Neuronal stem cell (in vitro differentiated cells): ENCODE data around the gene RCVRN. TPM values are rescaled to one million over a fixed set of nuclear protein-coding genes. Genes with fewer than 3 reads are reported as not detected.

Source experiments
- DNase-seq: peaks from one replicate; pipeline ENCODE4 v3.0.0-alpha.2; 2013; ENCODE audit warnings: low spot score
- H2AFZ ChIP-seq: one replicate; pipeline ENCODE4 v1.6.1; 2013; ENCODE audit warnings: mild to moderate bottlenecking, low read length, inconsistent platforms
- H2AK5ac ChIP-seq: 2 replicates; pipeline ENCODE4 v1.6.1; 2013; ENCODE audit warnings: low read depth, mild to moderate bottlenecking, inconsistent platforms, low read length, moderate library complexity, mixed read lengths
- H2BK120ac ChIP-seq: 2 replicates; pipeline ENCODE4 v1.6.1; 2013; ENCODE audit warnings: low read depth, mild to moderate bottlenecking, inconsistent platforms, low read length, moderate library complexity, mixed read lengths
- H2BK12ac ChIP-seq: one replicate; pipeline ENCODE4 v1.6.1; 2013; ENCODE audit warnings: low read length, inconsistent platforms
- H2BK15ac ChIP-seq: 2 replicates; pipeline ENCODE4 v1.6.1; 2013; ENCODE audit warnings: mild to moderate bottlenecking, low read length, inconsistent platforms, mixed read lengths
- H2BK5ac ChIP-seq: one replicate; pipeline ENCODE4 v1.6.1; 2013; ENCODE audit warnings: inconsistent platforms, mild to moderate bottlenecking, low read length, moderate library complexity
- H3K14ac ChIP-seq: one replicate; pipeline ENCODE4 v1.6.1; 2013; ENCODE audit warnings: low read length, inconsistent platforms
- H3K18ac ChIP-seq: 2 replicates; pipeline ENCODE4 v1.6.1; 2013; ENCODE audit warnings: low read length, inconsistent platforms
- H3K23ac ChIP-seq: 2 replicates; pipeline ENCODE4 v1.6.1; 2013; ENCODE audit warnings: low read depth, mild to moderate bottlenecking, mixed read lengths, low read length, inconsistent platforms; ENCODE audit not compliant: poor library complexity
- H3K27ac ChIP-seq: replicated peaks from 3 replicates; pipeline ENCODE4 v1.5.1; 2013; ENCODE audit warnings: low read length, inconsistent platforms
- H3K27me3 ChIP-seq, 3 experiments: 2 replicates each; pipeline ENCODE4 v1.6.1; 2013; ENCODE audit warnings: low read length in 3 of 3, mild to moderate bottlenecking in 2 of 3, inconsistent platforms in 1 of 3, low read depth in 1 of 3, mixed read lengths in 1 of 3, moderate library complexity in 1 of 3; ENCODE audit not compliant: control insufficient read depth in 3 of 3, insufficient read depth in 3 of 3
- H3K36me3 ChIP-seq, 2 donors: replicated peaks in 1 of 2; 2 replicates each; pipeline ENCODE4 v1.6.1; 2013; ENCODE audit warnings: low read length in 2 of 2; ENCODE audit not compliant: control insufficient read depth in 2 of 2, insufficient read depth in 2 of 2
- H3K4ac ChIP-seq: 2 replicates; pipeline ENCODE4 v1.6.1; 2013; ENCODE audit warnings: inconsistent platforms, mild to moderate bottlenecking, low read length, moderate library complexity
- H3K4me1 ChIP-seq, 2 donors: 1 replicate in 1 of 2; 2 replicates in 1 of 2; pipeline ENCODE4 v1.6.1; 2013; ENCODE audit warnings: low read length in 2 of 2, low read depth in 1 of 2; ENCODE audit not compliant: control insufficient read depth in 2 of 2, insufficient read depth in 1 of 2
- H3K4me2 ChIP-seq: one replicate; pipeline ENCODE4 v1.6.1; 2013; ENCODE audit warnings: mild to moderate bottlenecking, low read length, inconsistent platforms; ENCODE audit not compliant: insufficient read depth, poor library complexity, severe bottlenecking
- H3K4me3 ChIP-seq, 2 donors: 2 replicates each; pipeline ENCODE4 v1.5.1; 2013; ENCODE audit warnings: low read length in 2 of 2, mild to moderate bottlenecking in 2 of 2, inconsistent platforms in 1 of 2, moderate library complexity in 1 of 2
- H3K79me1 ChIP-seq: one replicate; pipeline ENCODE4 v1.6.1; 2013; ENCODE audit warnings: low read depth, mild to moderate bottlenecking, inconsistent platforms, low read length, moderate library complexity
- H3K9ac ChIP-seq: one replicate; pipeline ENCODE4 v1.6.1; 2013; ENCODE audit warnings: mild to moderate bottlenecking, low read depth, low read length, inconsistent platforms; ENCODE audit not compliant: poor library complexity
- H3K9me3 ChIP-seq, 2 donors: replicated peaks in 1 of 2; 2 replicates each; pipeline versions ENCODE3 to v1.6.1; 2013; ENCODE audit warnings: low read length in 2 of 2, mild to moderate bottlenecking in 2 of 2, inconsistent platforms in 1 of 2, low read depth in 1 of 2, mixed read lengths in 1 of 2, moderate library complexity in 1 of 2; ENCODE audit not compliant: control insufficient read depth in 2 of 2, insufficient read depth in 1 of 2
- H4K8ac ChIP-seq: one replicate; pipeline ENCODE4 v1.6.1; 2013; ENCODE audit warnings: low read depth, mild to moderate bottlenecking, inconsistent platforms, low read length, moderate library complexity
- H4K91ac ChIP-seq: one replicate; pipeline ENCODE4 v1.6.1; 2013; ENCODE audit warnings: low read length, low read depth, mild to moderate bottlenecking, inconsistent platforms; ENCODE audit not compliant: poor library complexity
- WGBS, 2 donors: extraction: QIAGEN DNeasy Blood & Tissue Kit; methylation state at CpG; one replicate each; pipeline ENCODE4 v1.1.7; 2013; ENCODE audit warnings: missing lambda C conversion rate in 2 of 2, mixed read lengths in 1 of 2; ENCODE audit not compliant: insufficient read length in 2 of 2, insufficient replicate concordance in 1 of 2; ENCODE audit errors: extremely low coverage in 2 of 2; 5-methylcytosine and 5-hydroxymethylcytosine counted together
- polyA plus RNA-seq, 2 experiments: library from polyadenylated mRNA; stranded (reverse); fragments of 200-250 nt; gene quantifications; one replicate each; pipeline ENCODE4 v1.2.3, GENCODE V29; 2013

RCVRN gene
- 0.10 TPM for polyA plus RNA-seq (2013, experiment 1 of 2)
- polyA plus RNA-seq (2013, experiment 2 of 2) = 0.10 TPM

GRCh38 chr17:9905078-9905415, at the start of gene RCVRN:
Gene RCVRN, minus strand, starts transcription at chr17:9905271. Its CDS starts 91 bp downstream, at chr17:9905180.
- Histone ChIP-seq H2BK5ac (no peak within 1 kb of the TSS), H2BK12ac (no peak within 1 kb of the TSS), H3K9me3 (peaks cover 0 to 2% of the 10 kb centered on the region in 2 donors), H3K14ac (peak within 1 kb of the TSS; percentile 4), H3K27me3 (no peaks in the 10 kb centered on the region), H2BK15ac (peak within 1 kb of the TSS; percentile 45), H3K4me3 (no peak within 1 kb of the TSS), H4K91ac (no peak within 1 kb of the TSS), H2AK5ac (peak within 1 kb of the TSS; percentile 66), H3K4ac (no peak within 1 kb of the TSS), H3K36me3 (no peaks in the 10 kb centered on the region), H3K18ac (peak within 1 kb of the TSS; percentile 48), H3K79me1 (no peaks in the 10 kb centered on the region), H3K9ac (no peak within 1 kb of the TSS), H3K27ac (no peak within 1 kb of the TSS), H3K4me1 (peaks cover 0 to 20% of the 10 kb centered on the region in 2 donors), H4K8ac (no peak within 1 kb of the TSS), H2AFZ (no peak within 1 kb of the TSS), H3K4me2 (no peak within 1 kb of the TSS), H2BK120ac (peak within 1 kb of the TSS; percentile 5), H3K23ac (peak within 1 kb of the TSS; percentile 29)
- no CpG with 5 or more reads among the region's 11 CpGs for whole genome bisulfite sequencing, 2 donors
- DNase-seq = no peak

GRCh38 chr17:9953492-9953891, 48.4 kb upstream of the RCVRN start:
- Histone ChIP-seq H3K23ac (no peak overlapping the region), H3K18ac (no peak overlapping the region), H3K9me3 (no peaks in the 10 kb centered on the region)

GRCh38 chr17:9951803-9952202, 46.7 kb upstream of the RCVRN start:
- H3K4ac ChIP-seq = no peak overlapping the region
- H2AK5ac ChIP-seq = peak overlapping the region; percentile 24
- no peaks in the 10 kb centered on the region for H3K9me3 ChIP-seq
- no peak overlapping the region for H3K27ac ChIP-seq
- no peak overlapping the region for H2BK120ac ChIP-seq
- H3K4me3 ChIP-seq = no peak overlapping the region
- H3K27me3 ChIP-seq = no peaks in the 10 kb centered on the region
- H2BK15ac ChIP-seq = no peak overlapping the region
- H3K36me3 ChIP-seq = no peaks in the 10 kb centered on the region
- H3K4me1 ChIP-seq = peaks cover 0 to 2% of the 10 kb centered on the region in 2 donors
- no peak overlapping the region for H4K8ac ChIP-seq
- H3K18ac ChIP-seq = no peak overlapping the region
- peak overlapping the region; percentile 30 for H3K9ac ChIP-seq
- H2BK5ac ChIP-seq = peak overlapping the region; percentile 35
- no CpG with 5 or more reads among the region's 5 CpGs for WGBS, 2 donors
- H3K23ac ChIP-seq = no peak overlapping the region
- H3K79me1 ChIP-seq = no peaks in the 10 kb centered on the region
- no peak overlapping the region for H3K14ac ChIP-seq
- no peak overlapping the region for H3K4me2 ChIP-seq
- no peak for DNase-seq
- no peak overlapping the region for H2AFZ ChIP-seq
- no peak overlapping the region for H4K91ac ChIP-seq
- H2BK12ac ChIP-seq = no peak overlapping the region

More at GRCh38 chr17:9953492-9953891, 48.4 kb upstream of the RCVRN start:
- H3K27ac ChIP-seq = no peak overlapping the region
- peaks cover 0 to 4% of the 10 kb centered on the region in 2 donors for H3K4me1 ChIP-seq
- H2AFZ ChIP-seq = no peak overlapping the region
- no CpG with 5 or more reads among the region's 10 CpGs for WGBS, 2 donors
- no peak overlapping the region for H4K8ac ChIP-seq
- no peaks in the 10 kb centered on the region for H3K79me1 ChIP-seq
- no peak overlapping the region for H4K91ac ChIP-seq
- no peak overlapping the region for H2AK5ac ChIP-seq
- H2BK5ac ChIP-seq = no peak overlapping the region
- H2BK15ac ChIP-seq = no peak overlapping the region
- H3K36me3 ChIP-seq = no peaks in the 10 kb centered on the region
- peaks cover 0 to 5% (median 0%) of the 10 kb centered on the region in 3 experiments for H3K27me3 ChIP-seq
- H2BK120ac ChIP-seq = no peak overlapping the region
- H3K14ac ChIP-seq = no peak overlapping the region
- DNase-seq = no peak
- no peak overlapping the region for H3K4me2 ChIP-seq
- H3K9ac ChIP-seq = no peak overlapping the region
- H2BK12ac ChIP-seq = no peak overlapping the region
- H3K4me3 ChIP-seq = no peak overlapping the region
- H3K4ac ChIP-seq = no peak overlapping the region

DNA sequence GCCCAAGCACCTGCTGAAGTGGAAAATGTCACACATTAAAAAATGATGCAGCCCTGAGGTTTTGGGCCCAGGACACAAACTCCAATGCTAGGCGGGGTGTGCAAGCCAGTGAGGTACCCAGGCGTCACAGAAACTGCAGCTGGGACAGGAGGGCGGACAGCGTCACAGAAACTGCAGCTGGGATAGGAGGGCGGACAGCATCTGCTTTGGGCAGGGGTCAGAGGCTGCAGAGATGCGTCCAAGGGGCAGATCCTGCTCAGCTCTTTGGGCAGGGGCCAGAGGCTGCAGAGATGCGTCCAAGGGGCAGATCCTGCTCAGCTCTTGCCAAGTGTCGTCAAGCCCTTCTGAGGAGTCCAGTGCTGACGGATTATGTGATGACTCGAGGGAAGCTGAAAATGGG, 43.9 kb upstream of the RCVRN start:
- Histone ChIP-seq H2BK5ac (no peak overlapping the region), H4K91ac (no peak overlapping the region), H3K4ac (no peak overlapping the region), H3K14ac (no peak overlapping the region), H2BK120ac (no peak overlapping the region), H2BK15ac (no peak overlapping the region), H3K4me2 (no peak overlapping the region), H2AFZ (no peak overlapping the region), H2AK5ac (no peak overlapping the region), H3K9ac (peak overlapping the region; percentile 39), H3K27me3 (no peaks in the 10 kb centered on the region), H3K18ac (peak overlapping the region; percentile 79), H3K9me3 (no peaks in the 10 kb centered on the region), H3K36me3 (no peaks in the 10 kb centered on the region), H3K23ac (no peak overlapping the region), H3K4me3 (no peak overlapping the region), H2BK12ac (no peak overlapping the region), H3K4me1 (peaks cover 0 to 2% of the 10 kb centered on the region in 2 donors), H4K8ac (no peak overlapping the region), H3K27ac (no peak overlapping the region), H3K79me1 (no peaks in the 10 kb centered on the region)
- no peak for DNase-seq
- no CpG with 5 or more reads among the region's 10 CpGs for WGBS, 2 donors
